MCF 10A (cell line): ENCODE data around the gene EFNA2. TPM values are rescaled to one million over a fixed set of nuclear protein-coding genes. Genes with fewer than 3 reads are reported as not detected.

ENCODE experiments used
- BruUV-seq: library from RNA; stranded (reverse); fragments of 400-500 nt; replicated peaks from 2 replicates; lab custom pipeline; 2021; lab: Mats Ljungman, UMichigan
- CTCF ChIA-PET: fragments of 300-600 bp; sonication (Branson Sonifier 250); formaldehyde crosslinking; extraction: SDS; loops from one replicate; lab custom pipeline; 2021; ENCODE audit warnings: antibody characterized with exemption, inconsistent platforms; lab: Yijun Ruan, JAX
- POLR2A ChIA-PET: fragments of 300-600, 350-650 bp; sonication (Branson Sonifier 250); formaldehyde crosslinking; extraction: SDS; loops from one replicate; lab custom pipeline; 2020; ENCODE audit warnings: antibody characterized with exemption, inconsistent platforms; lab: Yijun Ruan, JAX
- DNase-seq: peaks from one replicate; pipeline ENCODE4 v3.0.0-alpha.2; 2018; ENCODE audit not compliant: unreplicated experiment
- H3K27ac Mint-ChIP-seq: one replicate; pipeline ENCODE4 v1.8.0; 2022; ENCODE audit warnings: mild to moderate bottlenecking, low read depth, mixed read lengths; ENCODE audit not compliant: unreplicated experiment
- H3K27me3 Mint-ChIP-seq: one replicate; pipeline ENCODE4 v1.8.0; 2022; ENCODE audit warnings: mixed read lengths; ENCODE audit not compliant: insufficient read depth, unreplicated experiment
- H3K36me3 Mint-ChIP-seq: one replicate; pipeline ENCODE4 v1.8.0; 2022; ENCODE audit warnings: mild to moderate bottlenecking, moderate library complexity, mixed read lengths; ENCODE audit not compliant: insufficient read depth, unreplicated experiment
- H3K4me1 Mint-ChIP-seq: one replicate; pipeline ENCODE4 v1.8.0; 2022; ENCODE audit warnings: mixed read lengths; ENCODE audit not compliant: insufficient read depth, unreplicated experiment
- H3K4me3 Mint-ChIP-seq: one replicate; pipeline ENCODE4 v1.8.0; 2022; ENCODE audit warnings: mild to moderate bottlenecking, moderate library complexity, mixed read lengths; ENCODE audit not compliant: unreplicated experiment
- H3K9me3 Mint-ChIP-seq: one replicate; pipeline ENCODE4 v1.8.0; 2022; ENCODE audit warnings: mixed read lengths; ENCODE audit not compliant: unreplicated experiment
- intact Hi-C: fragments of 100-400 bp; cut with micrococcal nuclease; formaldehyde crosslinking; loops from 2 replicates; pipeline ENCODE4 v1.14.1; 2022
- total RNA-seq: library from RNA; stranded (reverse); gene quantifications from 2 replicates; pipeline ENCODE4 v1.2.3, GENCODE V29; 2022
- TF ChIP-seq, protein P1 (sequence below): fragments of 200-600 bp; IDR thresholded peaks from one replicate; pipeline ENCODE4 v1.8.0; 2022; ENCODE audit warnings: antibody characterized with exemption, mild to moderate bottlenecking; ENCODE audit not compliant: unreplicated experiment

The EFNA2 gene
- total RNA-seq, 1 experiment from 2014 or later = not detected

GRCh38 chr19:1281569-1282287 is 3.9 kb upstream of the EFNA2 start:
- no peaks in the 10 kb centered on the region for H3K9me3 Mint-ChIP-seq
- no TSS peak for BruUV-seq
- no peak overlapping the region for H3K4me3 Mint-ChIP-seq
- peaks cover 9% of the 10 kb centered on the region for H3K4me1 Mint-ChIP-seq
- H3K36me3 Mint-ChIP-seq = peaks cover 18% of the 10 kb centered on the region
- TF ChIP-seq, protein P1, sequence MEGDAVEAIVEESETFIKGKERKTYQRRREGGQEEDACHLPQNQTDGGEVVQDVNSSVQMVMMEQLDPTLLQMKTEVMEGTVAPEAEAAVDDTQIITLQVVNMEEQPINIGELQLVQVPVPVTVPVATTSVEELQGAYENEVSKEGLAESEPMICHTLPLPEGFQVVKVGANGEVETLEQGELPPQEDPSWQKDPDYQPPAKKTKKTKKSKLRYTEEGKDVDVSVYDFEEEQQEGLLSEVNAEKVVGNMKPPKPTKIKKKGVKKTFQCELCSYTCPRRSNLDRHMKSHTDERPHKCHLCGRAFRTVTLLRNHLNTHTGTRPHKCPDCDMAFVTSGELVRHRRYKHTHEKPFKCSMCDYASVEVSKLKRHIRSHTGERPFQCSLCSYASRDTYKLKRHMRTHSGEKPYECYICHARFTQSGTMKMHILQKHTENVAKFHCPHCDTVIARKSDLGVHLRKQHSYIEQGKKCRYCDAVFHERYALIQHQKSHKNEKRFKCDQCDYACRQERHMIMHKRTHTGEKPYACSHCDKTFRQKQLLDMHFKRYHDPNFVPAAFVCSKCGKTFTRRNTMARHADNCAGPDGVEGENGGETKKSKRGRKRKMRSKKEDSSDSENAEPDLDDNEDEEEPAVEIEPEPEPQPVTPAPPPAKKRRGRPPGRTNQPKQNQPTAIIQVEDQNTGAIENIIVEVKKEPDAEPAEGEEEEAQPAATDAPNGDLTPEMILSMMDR = no peak
- peaks cover 24% of the 10 kb centered on the region for H3K27me3 Mint-ChIP-seq
- no peak overlapping the region for H3K27ac Mint-ChIP-seq
- ChIA-PET POLR2A (no interaction called here), CTCF (no interaction called here)
- no peak for DNase-seq
- intact Hi-C loops = loop anchor here (5.0 kb wide), 1 partner anchor 81 kb away; no protein-coding TSS in a partner anchor

GRCh38 chr19:1282588-1283206 is 3.0 kb upstream of the EFNA2 start:
- TF ChIP-seq, protein P1 = no peak
- Mint-ChIP-seq H3K27ac (no peak overlapping the region), H3K27me3 (peaks cover 27% of the 10 kb centered on the region), H3K9me3 (no peaks in the 10 kb centered on the region), H3K36me3 (peaks cover 17% of the 10 kb centered on the region), H3K4me1 (peaks cover 6% of the 10 kb centered on the region), H3K4me3 (no peak overlapping the region)
- ChIA-PET CTCF (no interaction called here), POLR2A (no interaction called here)
- DNase-seq = no peak
- intact Hi-C loops = loop anchor here (5.0 kb wide), 1 partner anchor 80 kb away; no protein-coding TSS in a partner anchor
- no TSS peak for BruUV-seq

GRCh38 chr19:1283207-1283916 is 2.3 kb upstream of the EFNA2 start:
- no peak for DNase-seq
- intact Hi-C loops = loop anchor here (5.0 kb wide), 1 partner anchor 79 kb away; no protein-coding TSS in a partner anchor
- H3K4me1 Mint-ChIP-seq = peaks cover 6% of the 10 kb centered on the region
- H3K4me3 Mint-ChIP-seq = no peak overlapping the region
- no peak overlapping the region for H3K27ac Mint-ChIP-seq
- peaks cover 11% of the 10 kb centered on the region for H3K36me3 Mint-ChIP-seq
- CTCF ChIA-PET = no interaction called here
- TF ChIP-seq, protein P1 = no peak
- H3K9me3 Mint-ChIP-seq = no peaks in the 10 kb centered on the region
- H3K27me3 Mint-ChIP-seq = peaks cover 27% of the 10 kb centered on the region
- BruUV-seq = no TSS peak
- POLR2A ChIA-PET = no interaction called here

DNA sequence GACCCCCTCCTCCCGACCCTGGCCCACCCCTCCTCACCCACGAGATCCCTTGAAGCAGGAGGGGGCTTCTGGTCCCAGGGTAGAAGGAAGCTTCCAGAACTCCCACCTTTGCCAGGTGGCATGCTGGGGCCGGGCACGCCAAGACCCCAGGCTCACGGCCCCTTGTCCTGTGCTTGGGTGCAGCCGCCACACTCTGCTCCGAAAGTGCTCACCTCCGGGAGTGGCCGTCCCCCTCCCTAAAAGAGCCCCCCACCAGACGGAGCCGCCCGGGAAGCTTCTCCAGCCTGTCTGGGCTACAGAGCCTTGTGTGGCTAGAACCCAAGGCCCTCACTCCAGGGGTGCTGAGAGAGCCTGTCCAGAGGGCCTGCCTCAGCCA is 1.8 kb upstream of the EFNA2 start:
- no peaks in the 10 kb centered on the region for H3K9me3 Mint-ChIP-seq
- H3K36me3 Mint-ChIP-seq = peaks cover 10% of the 10 kb centered on the region
- BruUV-seq = no TSS peak
- no peak for DNase-seq
- intact Hi-C loops = loop anchor here (5.0 kb wide), 1 partner anchor 78 kb away; no protein-coding TSS in a partner anchor
- peaks cover 6% of the 10 kb centered on the region for H3K4me1 Mint-ChIP-seq
- TF ChIP-seq, protein P1 = no peak
- H3K4me3 Mint-ChIP-seq = no peak overlapping the region
- CTCF ChIA-PET = no interaction called here
- H3K27me3 Mint-ChIP-seq = peaks cover 27% of the 10 kb centered on the region
- POLR2A ChIA-PET = no interaction called here
- H3K27ac Mint-ChIP-seq = no peak overlapping the region
